Lower leg skin (tissue), 3 donors: ENCODE measurements around the gene COG5.

Experiments
- POLR2A ChIP-seq, 2 donors: fragments of 450-650 bp; IDR thresholded peaks; one replicate each; pipeline ENCODE4 v1.6.1; 2016 to 2017; ENCODE audit warnings: antibody characterized with exemption in 2 of 2, mild to moderate bottlenecking in 1 of 2, moderate library complexity in 1 of 2
- TF ChIP-seq, protein P1 (sequence below), 3 donors: fragments of 450-650 bp; IDR thresholded peaks; one replicate each; pipeline ENCODE4 v1.5.1; 2016; ENCODE audit warnings: antibody characterized with exemption in 3 of 3, mild to moderate bottlenecking in 3 of 3, moderate library complexity in 2 of 3

DNA sequence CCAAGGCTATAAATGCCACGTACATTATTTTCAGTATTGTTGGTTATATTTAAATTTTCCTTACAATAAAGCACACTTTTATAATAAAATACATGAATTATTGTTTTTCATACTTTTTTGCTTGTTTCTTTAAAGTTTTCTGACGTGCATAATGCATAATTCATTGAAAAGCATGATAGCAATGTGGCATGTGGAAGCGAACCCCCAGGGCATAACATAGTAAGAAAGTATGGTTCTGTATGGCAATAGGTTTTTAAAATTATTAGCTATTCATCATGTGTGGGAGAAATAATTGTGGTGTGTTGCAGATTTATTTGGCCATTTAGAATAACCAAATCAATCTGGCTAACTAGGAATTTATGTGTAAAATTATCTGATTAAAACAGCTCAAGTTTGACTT lies 402.3 kb downstream of the COG5 start:
- TF ChIP-seq, protein P1, sequence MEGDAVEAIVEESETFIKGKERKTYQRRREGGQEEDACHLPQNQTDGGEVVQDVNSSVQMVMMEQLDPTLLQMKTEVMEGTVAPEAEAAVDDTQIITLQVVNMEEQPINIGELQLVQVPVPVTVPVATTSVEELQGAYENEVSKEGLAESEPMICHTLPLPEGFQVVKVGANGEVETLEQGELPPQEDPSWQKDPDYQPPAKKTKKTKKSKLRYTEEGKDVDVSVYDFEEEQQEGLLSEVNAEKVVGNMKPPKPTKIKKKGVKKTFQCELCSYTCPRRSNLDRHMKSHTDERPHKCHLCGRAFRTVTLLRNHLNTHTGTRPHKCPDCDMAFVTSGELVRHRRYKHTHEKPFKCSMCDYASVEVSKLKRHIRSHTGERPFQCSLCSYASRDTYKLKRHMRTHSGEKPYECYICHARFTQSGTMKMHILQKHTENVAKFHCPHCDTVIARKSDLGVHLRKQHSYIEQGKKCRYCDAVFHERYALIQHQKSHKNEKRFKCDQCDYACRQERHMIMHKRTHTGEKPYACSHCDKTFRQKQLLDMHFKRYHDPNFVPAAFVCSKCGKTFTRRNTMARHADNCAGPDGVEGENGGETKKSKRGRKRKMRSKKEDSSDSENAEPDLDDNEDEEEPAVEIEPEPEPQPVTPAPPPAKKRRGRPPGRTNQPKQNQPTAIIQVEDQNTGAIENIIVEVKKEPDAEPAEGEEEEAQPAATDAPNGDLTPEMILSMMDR (IDR thresholded peaks at IDR 0.05): no peak
- TF ChIP-seq POLR2A (IDR thresholded peaks at IDR 0.05): no peak
